ENCODE data around the gene ASIP. TPM values are rescaled to one million over a fixed set of nuclear protein-coding genes. Genes with fewer than 3 reads are reported as not detected.
"Not testable (repeated sequence)": the region's sequence is repeated elsewhere in the genome, so short reads cannot be mapped to it uniquely, and the experiment has no call there.

Gene ASIP
- total RNA-seq, 1 experiment from 2014 or later = not detected

DNA sequence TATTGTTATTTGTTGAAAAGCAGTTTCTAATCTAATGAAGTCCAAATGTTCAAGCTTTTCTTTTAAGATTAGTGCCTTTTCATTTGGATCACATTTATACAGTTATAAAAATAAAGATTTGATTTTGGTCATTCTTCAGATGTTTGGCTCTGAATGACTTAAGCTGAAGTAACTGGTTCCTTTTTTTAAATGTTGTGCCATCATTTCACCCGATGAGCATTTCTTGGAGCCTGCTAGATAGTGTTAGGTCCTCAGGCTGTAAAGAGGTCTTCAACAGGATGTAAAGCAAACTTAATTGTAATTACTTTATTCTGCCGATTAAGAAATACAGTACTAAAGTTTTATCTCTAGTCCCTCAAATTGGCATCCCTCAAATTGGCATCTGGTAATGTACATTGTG lies 41.2 kb upstream of the ASIP start:
- no TSS peak for BruUV-seq (replicated peaks)
- intact Hi-C loops (cut with micrococcal nuclease; ENCODE audit: unreplicated experiment) = no loop called here
- Mint-ChIP-seq H3K27me3 (ENCODE audit: insufficient read depth, unreplicated experiment) (peaks cover 14% of the 10 kb centered on the region), H3K9me3 (ENCODE audit: unreplicated experiment) (no peaks in the 10 kb centered on the region), H3K36me3 (ENCODE audit: insufficient read depth, unreplicated experiment) (peaks cover under 1% of the 10 kb centered on the region), H3K4me3 (ENCODE audit: unreplicated experiment) (no peak overlapping the region), H3K4me1 (ENCODE audit: low read depth, unreplicated experiment) (no peaks in the 10 kb centered on the region), H3K27ac (ENCODE audit: unreplicated experiment) (no peak overlapping the region)
- no peaks in the 10 kb centered on the region; the same call in 1 of the 2 replicates for H3K4me1 ChIP-seq
- ChIA-PET POLR2A (no interaction called here), CTCF (no interaction called here)
- H3K27me3 ChIP-seq (replicated peaks; ENCODE audit: control insufficient read depth, insufficient read depth, low read length) = no peaks in the 10 kb centered on the region
- no peak for DNase-seq
- H3K4me3 ChIP-seq (ENCODE audit: low read depth, low read length) = no peak overlapping the region
- H3K9me3 ChIP-seq = peaks cover 9% of the 10 kb centered on the region; the same call in 1 of the 2 replicates
- TF ChIP-seq, protein P1, sequence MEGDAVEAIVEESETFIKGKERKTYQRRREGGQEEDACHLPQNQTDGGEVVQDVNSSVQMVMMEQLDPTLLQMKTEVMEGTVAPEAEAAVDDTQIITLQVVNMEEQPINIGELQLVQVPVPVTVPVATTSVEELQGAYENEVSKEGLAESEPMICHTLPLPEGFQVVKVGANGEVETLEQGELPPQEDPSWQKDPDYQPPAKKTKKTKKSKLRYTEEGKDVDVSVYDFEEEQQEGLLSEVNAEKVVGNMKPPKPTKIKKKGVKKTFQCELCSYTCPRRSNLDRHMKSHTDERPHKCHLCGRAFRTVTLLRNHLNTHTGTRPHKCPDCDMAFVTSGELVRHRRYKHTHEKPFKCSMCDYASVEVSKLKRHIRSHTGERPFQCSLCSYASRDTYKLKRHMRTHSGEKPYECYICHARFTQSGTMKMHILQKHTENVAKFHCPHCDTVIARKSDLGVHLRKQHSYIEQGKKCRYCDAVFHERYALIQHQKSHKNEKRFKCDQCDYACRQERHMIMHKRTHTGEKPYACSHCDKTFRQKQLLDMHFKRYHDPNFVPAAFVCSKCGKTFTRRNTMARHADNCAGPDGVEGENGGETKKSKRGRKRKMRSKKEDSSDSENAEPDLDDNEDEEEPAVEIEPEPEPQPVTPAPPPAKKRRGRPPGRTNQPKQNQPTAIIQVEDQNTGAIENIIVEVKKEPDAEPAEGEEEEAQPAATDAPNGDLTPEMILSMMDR (IDR thresholded peaks at IDR 0.05; ENCODE audit: insufficient read depth in 1 of 2, low read depth in 1 of 2, low read length in 1 of 2, severe bottlenecking in 1 of 2, unreplicated experiment in 1 of 2) = no peak
- H3K36me3 ChIP-seq (ENCODE audit: control insufficient read depth, insufficient read depth, low read length) = no peaks in the 10 kb centered on the region

DNA sequence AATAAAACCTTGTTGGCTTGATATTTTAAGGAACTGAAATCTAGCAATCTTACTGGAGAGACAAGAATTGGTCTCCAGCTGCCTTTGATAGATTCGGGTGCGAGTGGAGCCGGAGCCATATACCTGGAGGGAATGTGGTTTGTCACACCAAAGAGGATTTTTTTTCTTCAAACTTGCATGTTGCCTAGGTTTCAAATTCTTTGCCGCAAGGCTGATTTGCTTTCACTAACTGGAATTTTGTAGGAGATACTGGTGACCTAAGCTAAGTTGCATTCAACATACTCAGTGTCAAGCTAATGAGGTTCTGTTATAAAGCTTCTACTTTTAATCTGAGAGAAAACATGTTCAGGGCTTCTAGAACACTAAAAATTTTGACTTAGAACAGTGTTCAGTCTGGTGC lies 39.7 kb upstream of the ASIP start:
- no peak for DNase-seq
- Mint-ChIP-seq H3K4me1 (ENCODE audit: low read depth, unreplicated experiment) (no peaks in the 10 kb centered on the region), H3K9me3 (ENCODE audit: unreplicated experiment) (peaks cover 9% of the 10 kb centered on the region), H3K4me3 (ENCODE audit: unreplicated experiment) (no peak overlapping the region), H3K27me3 (ENCODE audit: insufficient read depth, unreplicated experiment) (peaks cover 12% of the 10 kb centered on the region), H3K27ac (ENCODE audit: unreplicated experiment) (no peak overlapping the region), H3K36me3 (ENCODE audit: insufficient read depth, unreplicated experiment) (peaks cover 8% of the 10 kb centered on the region)
- intact Hi-C loops (cut with micrococcal nuclease; ENCODE audit: unreplicated experiment) = no loop called here
- Histone ChIP-seq H3K9me3 (peaks cover 17% of the 10 kb centered on the region; the same call in 1 of the 2 replicates), H3K27me3 (replicated peaks; ENCODE audit: control insufficient read depth, insufficient read depth, low read length) (no peaks in the 10 kb centered on the region), H3K4me1 (no peaks in the 10 kb centered on the region; the same call in 1 of the 2 replicates), H3K36me3 (ENCODE audit: control insufficient read depth, insufficient read depth, low read length) (no peaks in the 10 kb centered on the region), H3K4me3 (ENCODE audit: low read depth, low read length) (no peak overlapping the region)
- POLR2A ChIA-PET = no interaction called here
- CTCF ChIA-PET = interaction anchor here (1.8 kb wide), 1 partner anchor 11 kb away, joined by 5 read pairs; no protein-coding TSS in a partner anchor
- BruUV-seq (replicated peaks) = no TSS peak
- TF ChIP-seq, protein P1 (IDR thresholded peaks at IDR 0.05; ENCODE audit: insufficient read depth in 1 of 2, low read depth in 1 of 2, low read length in 1 of 2, severe bottlenecking in 1 of 2, unreplicated experiment in 1 of 2) = no peak

DNA sequence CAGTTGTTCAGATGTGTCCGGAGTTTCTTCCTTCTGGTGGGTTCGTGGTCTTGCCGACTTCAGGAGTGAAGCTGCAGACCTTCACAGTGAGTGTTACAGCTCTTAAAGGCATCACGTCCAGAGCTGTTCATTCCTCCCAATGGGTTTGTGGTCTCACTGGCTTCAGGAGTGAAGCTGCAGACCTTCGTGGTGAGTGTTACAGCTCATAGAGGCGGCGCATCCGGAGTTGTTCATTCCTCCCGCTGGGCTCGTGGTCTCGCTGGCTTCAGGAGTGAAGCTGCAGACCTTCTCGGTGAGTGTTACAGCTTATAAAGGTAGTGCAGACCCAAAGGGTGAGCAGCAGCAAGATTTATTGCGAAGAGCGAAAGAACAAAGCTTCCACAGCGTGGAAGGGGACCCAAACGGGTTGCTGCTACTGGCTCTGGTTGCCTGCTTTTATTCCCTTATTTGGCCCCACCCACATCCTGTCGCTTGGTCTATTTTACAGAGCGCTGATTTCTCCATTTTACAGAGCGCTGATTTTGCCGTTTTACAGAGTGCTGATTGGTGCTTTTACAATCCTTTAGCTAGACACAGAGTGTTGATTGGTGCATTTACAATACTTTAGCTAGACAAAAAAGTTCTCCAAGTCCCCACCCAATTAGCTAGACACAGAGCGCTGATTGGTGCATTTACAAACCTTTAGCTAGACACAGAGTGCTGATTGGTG lies 35.9 kb upstream of the ASIP start:
- H3K36me3 ChIP-seq (ENCODE audit: control insufficient read depth, insufficient read depth, low read length); H3K36me3 Mint-ChIP-seq (ENCODE audit: insufficient read depth, unreplicated experiment); H3K27me3 ChIP-seq (replicated peaks; ENCODE audit: control insufficient read depth, insufficient read depth, low read length); H3K27me3 Mint-ChIP-seq (ENCODE audit: insufficient read depth, unreplicated experiment); BruUV-seq (replicated peaks); intact Hi-C loops (cut with micrococcal nuclease; ENCODE audit: unreplicated experiment); H3K4me1 ChIP-seq; H3K4me1 Mint-ChIP-seq (ENCODE audit: low read depth, unreplicated experiment): not testable (repeated sequence)
- Histone ChIP-seq H3K4me3 (ENCODE audit: low read depth, low read length) (peak overlapping the region; percentile 54), H3K9me3 (peaks cover 35% of the 10 kb centered on the region)
- CTCF ChIA-PET = interaction anchor here (0.7 to 1.5 kb wide), 8 partner anchors 15 to 564 kb away, joined by 3 to 26 read pairs (median 3); no protein-coding TSS in a partner anchor
- DNase-seq = peak; percentile 72 to 79
- H3K9me3 Mint-ChIP-seq (ENCODE audit: unreplicated experiment) = peaks cover 20% of the 10 kb centered on the region
- peak overlapping the region; percentile 31 for H3K27ac Mint-ChIP-seq (ENCODE audit: unreplicated experiment)
- POLR2A ChIA-PET = interaction anchor here (0.5 to 0.8 kb wide), 9 partner anchors 15 to 1494 kb away, joined by 3 to 9 read pairs (median 6); partner anchors contain the start of genes EIF2S2, NFS1, ROMO1 and TP53INP2
- H3K4me3 Mint-ChIP-seq (ENCODE audit: unreplicated experiment) = peak overlapping the region; percentile 83

All from Caco-2 (cell line).